ENCODE measurements around the gene ADGRL1. TPM values are rescaled to one million over a fixed set of nuclear protein-coding genes. Genes with fewer than 3 reads are reported as not detected.
"Not testable (repeated sequence)": the region's sequence is repeated elsewhere in the genome, so short reads cannot be mapped to it uniquely, and the experiment has no call there.

ADGRL1 gene
- total and polyA plus RNA-seq, 10 donors, result 1.8 to 21.1 (median 12.4) TPM

GRCh38 chr19:14237014-14237941 lies 31.3 kb upstream of the ADGRL1 start:
- 46 to 68% (median 57%) methylated on average over 5 of the region's 5 CpGs for WGBS, 5 donors
- TF ChIP-seq POLR2AphosphoS5 (IDR thresholded peaks at IDR 0.05) (no peak), POLR2A (IDR thresholded peaks at IDR 0.05) (no peak), CTCF (IDR thresholded peaks at IDR 0.05 in 8 of 11, conservative IDR thresholded peaks at IDR 0.05 in 3 of 11) (no peak)
- Histone ChIP-seq H3K36me3 (no peaks in the 10 kb centered on the region), H3K4me1 (no peaks in the 10 kb centered on the region), H3K27ac (no peak overlapping the region), H3K27me3 (replicated peaks in 1 of 7) (no peaks in the 10 kb centered on the region), H3K4me3 (no peak overlapping the region), H3K9me3 (peaks cover 0 to 22% (median 11%) of the 10 kb centered on the region in 8 donors)
- intact Hi-C loops (cut with DNase I; ENCODE audit: low total_unique reads), result no loop called here
- no peak for DNase-seq

GRCh38 chr19:14232945-14233344 lies 27.0 kb upstream of the ADGRL1 start:
- H3K36me3 ChIP-seq; H3K27me3 ChIP-seq (replicated peaks in 1 of 7); H3K4me1 ChIP-seq; H3K4me3 ChIP-seq; intact Hi-C loops (cut with DNase I; ENCODE audit: low total_unique reads); H3K27ac ChIP-seq; DNase-seq: not testable (repeated sequence)
- 81 to 97% (median 89%) methylated on average over 3 to 4 of the region's 4 CpGs for WGBS, 5 donors
- H3K9me3 ChIP-seq, result peaks cover 0 to 18% (median 6%) of the 10 kb centered on the region in 8 donors

DNA sequence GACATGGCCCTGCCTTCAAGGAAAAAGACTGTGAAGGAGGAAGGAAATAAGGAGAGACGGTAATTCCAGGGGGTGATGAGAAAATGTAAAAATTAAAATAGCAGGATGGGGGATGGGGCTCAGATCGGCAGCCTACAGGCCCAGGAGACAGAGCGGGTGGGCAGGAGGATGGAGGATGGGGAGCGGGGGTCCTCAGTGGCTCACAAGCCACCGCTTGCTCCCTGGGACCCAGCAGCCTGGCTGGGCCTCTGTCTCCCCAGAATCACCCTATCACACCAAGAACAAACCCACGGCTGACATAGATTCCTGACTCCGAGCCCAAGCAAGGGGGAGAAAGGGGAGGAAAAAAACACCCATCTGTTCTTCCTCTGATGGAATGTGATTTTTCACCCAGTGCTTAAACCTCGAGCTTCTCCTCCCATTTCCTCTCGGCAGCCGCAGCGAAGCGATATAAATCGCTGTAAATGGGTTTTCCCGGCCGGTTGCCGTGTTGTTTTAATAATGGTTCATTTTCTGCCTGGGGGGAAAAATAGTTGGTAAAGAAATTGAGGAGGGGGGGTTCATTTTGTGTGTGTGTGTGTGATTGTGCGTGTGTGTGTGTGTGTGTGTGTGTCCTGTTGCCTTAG lies 22.6 kb upstream of the ADGRL1 start:
- 13 to 20% (median 16%) methylated on average over 14 to 17 of the region's 17 CpGs for WGBS, 5 donors
- H3K4me1 ChIP-seq; H3K36me3 ChIP-seq; H3K9me3 ChIP-seq; intact Hi-C loops (cut with DNase I; ENCODE audit: low total_unique reads); H3K4me3 ChIP-seq; H3K27ac ChIP-seq; DNase-seq: not testable (repeated sequence)
- peaks cover 0 to 12% (median 0%) of the 10 kb centered on the region in 7 donors for H3K27me3 ChIP-seq (replicated peaks in 1 of 7)

DNA sequence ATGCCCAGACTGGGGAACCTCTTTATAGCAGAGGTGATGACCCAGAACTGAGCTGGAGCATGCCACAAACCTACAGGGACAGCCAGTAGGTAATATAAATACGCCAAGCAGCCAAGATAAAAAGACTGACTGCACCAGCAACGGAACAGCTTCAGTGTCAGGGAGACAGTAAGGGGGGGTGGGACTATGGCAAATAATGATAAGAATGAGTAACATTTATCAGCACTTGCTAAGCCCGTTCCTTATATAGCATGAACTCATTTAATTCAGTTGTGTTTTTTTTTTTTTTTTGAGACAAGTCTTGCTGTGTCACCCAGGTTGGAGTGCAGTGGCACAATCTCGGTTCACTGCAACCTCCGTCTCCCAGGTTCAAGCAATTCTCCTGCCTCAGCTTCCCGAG lies 20.5 kb upstream of the ADGRL1 start:
- 74 to 85% (median 83%) methylated on average over 5 to 6 of the region's 6 CpGs for WGBS, 5 donors
- H3K4me3 ChIP-seq; H3K9me3 ChIP-seq; intact Hi-C loops (cut with DNase I; ENCODE audit: low total_unique reads); H3K27ac ChIP-seq; H3K4me1 ChIP-seq; DNase-seq; H3K36me3 ChIP-seq: not testable (repeated sequence)
- peaks cover 0 to 15% (median 0%) of the 10 kb centered on the region in 7 donors for H3K27me3 ChIP-seq (replicated peaks in 1 of 7)

DNA sequence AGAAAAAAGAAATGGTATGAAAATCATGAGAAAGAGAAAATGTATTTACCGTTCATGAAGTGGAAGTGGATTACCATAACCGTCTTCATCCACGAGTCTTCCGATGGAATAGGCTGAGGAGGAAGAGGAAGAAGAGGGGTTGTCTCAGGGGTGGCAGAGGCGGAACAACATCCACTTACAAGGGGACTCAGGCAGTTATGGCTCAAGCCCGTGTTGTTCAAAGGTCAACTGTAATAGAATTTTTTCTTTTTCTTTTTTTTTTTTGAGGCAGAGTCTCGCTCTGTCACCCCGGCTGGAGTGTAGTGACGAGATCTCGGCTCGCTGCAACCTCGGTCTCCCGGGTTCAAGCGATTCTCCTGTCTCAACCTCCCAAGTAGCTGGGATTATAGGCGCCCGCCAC lies 16.9 kb upstream of the ADGRL1 start:
- H3K36me3 ChIP-seq, result no peaks in the 10 kb centered on the region
- TF ChIP-seq POLR2A (IDR thresholded peaks at IDR 0.05) (no peak), CTCF (IDR thresholded peaks at IDR 0.05 in 8 of 11, conservative IDR thresholded peaks at IDR 0.05 in 3 of 11) (no peak), POLR2AphosphoS5 (IDR thresholded peaks at IDR 0.05) (no peak)
- WGBS, 5 donors, result 85 to 91% (median 87%) methylated on average over 16 of the region's 16 CpGs

More for the DNA sequence above, 16.9 kb upstream of the ADGRL1 start:
- Histone ChIP-seq H3K9me3 (no peaks in the 10 kb centered on the region), H3K4me1 (peaks cover 0 to 12% (median 6%) of the 10 kb centered on the region in 6 donors), H3K27me3 (replicated peaks in 1 of 7) (peaks cover 0 to 8% (median 0%) of the 10 kb centered on the region in 7 donors), H3K4me3 (no peak overlapping the region), H3K27ac (no peak overlapping the region)
- DNase-seq, result no peak
- intact Hi-C loops (cut with DNase I; ENCODE audit: low total_unique reads), result no loop called here

Measured in spleen (tissue), 11 donors.